A549 (cell line): ENCODE data around the gene HYOU1. TPM values are rescaled to one million over a fixed set of nuclear protein-coding genes. Genes with fewer than 3 reads are reported as not detected.

Source experiments
- ATAC-seq, 2 experiments: fragments of 200-7000 bp in 1 of 2; fragments of >200 bp in 1 of 2; cut with Nextera tagmentation in 1 of 2; cut with Tn5 transposase in 1 of 2; 3 replicates each; pipeline versions ENCODE4 v1.8.0 to v1.9.1; 2018 to 2020; ENCODE audit warnings: mild to moderate bottlenecking in 1 of 2, moderate library complexity in 1 of 2
- CTCF ChIA-PET: fragments of 300-600 bp; sonication (Branson Sonifier 250); formaldehyde crosslinking; extraction: SDS; loops from one replicate; lab custom pipeline; 2021; ENCODE audit warnings: antibody characterized with exemption, inconsistent platforms; lab: Yijun Ruan, JAX
- POLR2A ChIA-PET: fragments of 350-600 bp; formaldehyde crosslinking; extraction: SDS; loops from one replicate; lab custom pipeline; 2021; ENCODE audit warnings: antibody characterized with exemption, inconsistent platforms; lab: Yijun Ruan, JAX
- DNase-seq, 2 experiments: peaks; one replicate each; pipeline versions ENCODE4 v3.0.0 to v3.0.0-alpha.2; 2011 to 2016; ENCODE audit warnings: low read depth in 1 of 2, low spot score in 1 of 2
- FAIRE-seq: peaks from 2 replicates; lab custom pipeline; 2011; peaks lifted over from hg19 to GRCh38; lab: Jason Lieb, UNC
- H3K27ac ChIP-seq, 2 experiments: fragments of >200 bp; sonication (Bioruptor Twin); formaldehyde crosslinking; 3 replicates each; pipeline ENCODE4 v1.5.1; 2016 to 2017
- H3K4me1 ChIP-seq: fragments of >200 bp; sonication (Bioruptor Twin); formaldehyde crosslinking; 3 replicates; pipeline ENCODE4 v1.6.1; 2016
- H3K4me2 ChIP-seq: fragments of >200 bp; sonication (Bioruptor Twin); formaldehyde crosslinking; 3 replicates; pipeline ENCODE4 v1.6.1; 2016
- H3K4me3 ChIP-seq: fragments of >200 bp; sonication (Bioruptor Twin); formaldehyde crosslinking; 3 replicates; pipeline ENCODE4 v1.5.1; 2016
- H3K9me3 ChIP-seq: fragments of >200 bp; sonication (Bioruptor Twin); formaldehyde crosslinking; 3 replicates; pipeline ENCODE4 v1.6.1; 2016
- CBX2 ChIP-seq: fragments of 200-600 bp; sonication (generic); IDR thresholded peaks from 2 replicates; pipeline ENCODE4 v1.6.1; 2016; ENCODE audit warnings: low read depth, mild to moderate bottlenecking, borderline replicate concordance
- HOXB5 ChIP-seq: fragments of 250-450 bp; sonication (Bioruptor Pico); IDR thresholded peaks from 2 replicates; pipeline ENCODE4 v1.5.0; 2020; ENCODE audit warnings: mild to moderate bottlenecking, moderate library complexity
- MAFK ChIP-seq: fragments of 450-650 bp; IDR thresholded peaks from 2 replicates; pipeline ENCODE4 v1.6.1; 2014; ENCODE audit not compliant: partially characterized antibody
- PHF8 ChIP-seq: fragments of 200-600 bp; sonication (generic); IDR thresholded peaks from 2 replicates; pipeline ENCODE4 v1.6.1; 2016; ENCODE audit warnings: low read depth, mild to moderate bottlenecking, antibody characterized with exemption, moderate library complexity, borderline replicate concordance
- POLR2AphosphoS2 ChIP-seq: conservative IDR thresholded peaks from 2 replicates; pipeline ENCODE4 v1.6.1; 2012; ENCODE audit warnings: low read length, improper control_type of control experiment, inconsistent platforms
- RARB ChIP-seq: fragments of 250-450 bp; sonication (Bioruptor Pico); IDR thresholded peaks from 2 replicates; pipeline ENCODE4 v1.8.0; 2021; ENCODE audit warnings: mild to moderate bottlenecking, moderate library complexity
- RNF2 ChIP-seq: fragments of 200-600 bp; sonication (generic); IDR thresholded peaks from 2 replicates; pipeline ENCODE4 v1.6.1; 2016; ENCODE audit warnings: low read depth, mild to moderate bottlenecking, antibody characterized with exemption, moderate library complexity, borderline replicate concordance
- TFCP2L1 ChIP-seq: fragments of 250-450 bp; sonication (Bioruptor Pico); IDR thresholded peaks from 2 replicates; pipeline ENCODE4 v1.5.0; 2021; ENCODE audit warnings: mild to moderate bottlenecking
- TP53 ChIP-seq: fragments of 250-450 bp; sonication (Bioruptor Pico); IDR thresholded peaks from 2 replicates; pipeline ENCODE4 v1.5.0; 2021; ENCODE audit warnings: mild to moderate bottlenecking, moderate library complexity
- ZC3H11A ChIP-seq: fragments of 450-650 bp; IDR thresholded peaks from 2 replicates; pipeline ENCODE4 v1.6.1; 2014; ENCODE audit warnings: antibody characterized with exemption, mild to moderate bottlenecking
- ZNF302 ChIP-seq: fragments of 250-450 bp; sonication (Bioruptor Pico); IDR thresholded peaks from 2 replicates; pipeline ENCODE4 v1.9.0; 2021; ENCODE audit warnings: inconsistent platforms, mild to moderate bottlenecking, moderate library complexity
- ZSCAN20 ChIP-seq: fragments of 250-450 bp; sonication (Bioruptor Pico); IDR thresholded peaks from 2 replicates; pipeline ENCODE4 v1.8.0; 2022; ENCODE audit warnings: mild to moderate bottlenecking, moderate library complexity
- whole genome bisulfite sequencing: methylation state at CpG from one replicate; pipeline ENCODE4 v1.1.6; 2017; ENCODE audit errors: missing lambda C conversion rate; 5-methylcytosine and 5-hydroxymethylcytosine counted together
- polyA plus RNA-seq, 4 experiments: library from polyadenylated mRNA; depleted of rRNA in 3 of 4; stranded (reverse); fragments of >200 nt; fragmentation: RNase III in 1 of 4; extraction: RNeasy Plus Mini Kit Qiagen cat#74134 plus additional on column Dnase treatment in 1 of 4; gene quantifications; 2 replicates in 3 of 4; 3 replicates in 1 of 4; pipeline ENCODE4 v1.2.3, GENCODE V29; 2011 to 2017
- TF ChIP-seq, protein P1 (sequence below): fragments of 250-450 bp; sonication (Bioruptor Pico); IDR thresholded peaks from 2 replicates; pipeline ENCODE4 v1.5.0; 2021; ENCODE audit warnings: mild to moderate bottlenecking, moderate library complexity, borderline replicate concordance
- TF ChIP-seq, protein P2 (sequence below): fragments of >200 bp; sonication (Bioruptor Twin); formaldehyde crosslinking; IDR thresholded peaks from 3 replicates; pipeline ENCODE4 v1.5.1; 2016
- TF ChIP-seq, protein P3 (sequence below): IDR thresholded peaks from 2 replicates; pipeline ENCODE4 v1.6.1; 2012
- TF ChIP-seq, protein P4 (sequence below): fragments of 450-650 bp; IDR thresholded peaks from 2 replicates; pipeline ENCODE4 v1.6.1; 2014; ENCODE audit warnings: antibody characterized with exemption

The HYOU1 gene
- polyA plus RNA-seq, 2 of the 4 experiments (the other 2 are of a cell fraction) = 44.8 to 83.1 TPM

DNA sequence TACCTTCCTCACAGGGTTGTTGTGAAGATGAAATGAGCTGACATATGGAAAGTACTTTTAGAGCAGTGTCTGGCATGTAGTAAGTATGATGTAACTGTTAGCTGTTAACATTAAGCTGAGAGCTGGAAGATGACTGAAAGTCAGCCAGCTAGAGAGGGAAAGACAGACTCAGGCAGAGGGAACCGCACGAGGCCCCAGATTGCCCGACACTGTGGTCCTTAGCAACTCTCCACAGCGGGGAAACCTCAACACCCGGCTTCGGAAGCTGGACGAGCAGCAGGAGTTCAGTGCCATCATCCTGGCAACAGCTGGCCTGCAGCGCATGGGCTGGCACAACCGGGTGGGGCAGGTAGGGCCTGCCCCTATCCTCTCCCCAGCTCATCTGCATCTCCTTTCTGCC, 34.2 kb upstream of the HYOU1 start:
- POLR2A ChIA-PET = interaction anchor here (0.8 kb wide), 1 partner anchor 11 kb away, joined by 3 read pairs; the partner anchor contains the start of gene DPAGT1
- TF ChIP-seq, protein P1, sequence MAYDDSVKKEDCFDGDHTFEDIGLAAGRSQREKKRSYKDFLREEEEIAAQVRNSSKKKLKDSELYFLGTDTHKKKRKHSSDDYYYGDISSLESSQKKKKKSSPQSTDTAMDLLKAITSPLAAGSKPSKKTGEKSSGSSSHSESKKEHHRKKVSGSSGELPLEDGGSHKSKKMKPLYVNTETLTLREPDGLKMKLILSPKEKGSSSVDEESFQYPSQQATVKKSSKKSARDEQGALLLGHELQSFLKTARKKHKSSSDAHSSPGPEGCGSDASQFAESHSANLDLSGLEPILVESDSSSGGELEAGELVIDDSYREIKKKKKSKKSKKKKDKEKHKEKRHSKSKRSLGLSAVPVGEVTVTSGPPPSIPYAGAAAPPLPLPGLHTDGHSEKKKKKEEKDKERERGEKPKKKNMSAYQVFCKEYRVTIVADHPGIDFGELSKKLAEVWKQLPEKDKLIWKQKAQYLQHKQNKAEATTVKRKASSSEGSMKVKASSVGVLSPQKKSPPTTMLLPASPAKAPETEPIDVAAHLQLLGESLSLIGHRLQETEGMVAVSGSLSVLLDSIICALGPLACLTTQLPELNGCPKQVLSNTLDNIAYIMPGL (CRISPR knock-in tag) = no peak
- TF ChIP-seq, all 56 proteins: peak for 0
- FAIRE-seq (no peak), DNase-seq (no peak), ATAC-seq (no peak)
- 89% methylated on average over 9 of the region's 9 CpGs for WGBS
- H3K9me3 ChIP-seq = no peaks in the 10 kb centered on the region
- no peak overlapping the region for H3K4me3 ChIP-seq
- H3K27ac ChIP-seq = no peak overlapping the region
- peaks cover 44% of the 10 kb centered on the region for H3K4me1 ChIP-seq
- CTCF ChIA-PET = interaction anchor here (1.0 to 1.3 kb wide), 3 partner anchors 9 to 105 kb away, joined by 3 to 4 read pairs (median 3); no protein-coding TSS in a partner anchor
- H3K4me2 ChIP-seq = no peak overlapping the region

DNA sequence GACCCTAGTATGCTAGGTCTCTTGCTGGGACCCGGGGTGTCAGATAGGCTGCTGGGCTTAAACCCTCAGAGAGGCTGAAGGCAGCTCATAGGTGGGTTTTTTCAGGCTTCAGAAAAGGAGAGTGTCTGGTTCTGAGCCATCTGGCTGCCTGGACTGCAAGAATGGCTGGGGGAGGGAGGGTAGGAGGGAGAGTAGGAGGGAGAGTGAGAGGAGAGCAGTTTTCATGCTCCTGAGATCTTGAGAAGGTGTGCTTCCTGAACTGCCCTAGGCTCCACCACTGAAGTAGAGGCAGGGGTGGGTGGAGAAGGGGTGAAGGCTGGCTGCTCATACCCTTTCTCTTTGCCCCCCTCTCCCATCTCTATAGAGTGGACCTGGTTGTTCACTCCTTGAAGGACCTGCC, 32.3 kb upstream of the HYOU1 start:
- Histone ChIP-seq H3K4me3 (no peak overlapping the region), H3K27ac (no peak overlapping the region), H3K9me3 (no peaks in the 10 kb centered on the region), H3K4me1 (peaks cover 44% of the 10 kb centered on the region), H3K4me2 (no peak overlapping the region)
- FAIRE-seq (no peak), DNase-seq (no peak), ATAC-seq (no peak)
- 80% methylated on average over 1 of the region's 1 CpG for WGBS
- ChIA-PET POLR2A (no interaction called here), CTCF (no interaction called here)
- no peak for TF ChIP-seq RARB (CRISPR knock-in tag)
- no peak for TF ChIP-seq TP53 (CRISPR knock-in tag)
- no peak for TF ChIP-seq PHF8
- TF ChIP-seq POLR2AphosphoS2 = no peak
- no peak for TF ChIP-seq ZSCAN20 (CRISPR knock-in tag)
- TF ChIP-seq, protein P2, sequence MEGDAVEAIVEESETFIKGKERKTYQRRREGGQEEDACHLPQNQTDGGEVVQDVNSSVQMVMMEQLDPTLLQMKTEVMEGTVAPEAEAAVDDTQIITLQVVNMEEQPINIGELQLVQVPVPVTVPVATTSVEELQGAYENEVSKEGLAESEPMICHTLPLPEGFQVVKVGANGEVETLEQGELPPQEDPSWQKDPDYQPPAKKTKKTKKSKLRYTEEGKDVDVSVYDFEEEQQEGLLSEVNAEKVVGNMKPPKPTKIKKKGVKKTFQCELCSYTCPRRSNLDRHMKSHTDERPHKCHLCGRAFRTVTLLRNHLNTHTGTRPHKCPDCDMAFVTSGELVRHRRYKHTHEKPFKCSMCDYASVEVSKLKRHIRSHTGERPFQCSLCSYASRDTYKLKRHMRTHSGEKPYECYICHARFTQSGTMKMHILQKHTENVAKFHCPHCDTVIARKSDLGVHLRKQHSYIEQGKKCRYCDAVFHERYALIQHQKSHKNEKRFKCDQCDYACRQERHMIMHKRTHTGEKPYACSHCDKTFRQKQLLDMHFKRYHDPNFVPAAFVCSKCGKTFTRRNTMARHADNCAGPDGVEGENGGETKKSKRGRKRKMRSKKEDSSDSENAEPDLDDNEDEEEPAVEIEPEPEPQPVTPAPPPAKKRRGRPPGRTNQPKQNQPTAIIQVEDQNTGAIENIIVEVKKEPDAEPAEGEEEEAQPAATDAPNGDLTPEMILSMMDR = no peak

DNA sequence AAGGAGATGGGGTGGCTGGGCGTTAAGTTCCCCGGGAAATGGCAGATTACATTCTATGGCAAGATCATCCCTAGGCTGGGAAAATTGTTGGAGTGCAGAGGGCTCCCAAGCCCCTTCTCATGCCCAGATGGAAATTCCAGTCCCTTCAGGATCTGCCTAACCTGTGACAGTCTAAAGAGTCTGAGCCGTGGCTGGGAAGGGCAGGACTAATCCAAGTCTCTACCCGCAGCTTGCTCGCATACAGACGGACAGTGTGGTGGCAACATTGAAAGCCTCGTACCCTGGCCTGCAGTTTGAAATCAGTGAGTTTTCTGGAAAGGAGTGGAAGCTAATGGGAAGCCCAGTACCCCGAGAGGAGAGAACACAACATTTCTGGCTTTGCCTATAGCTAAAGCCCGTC, 31.4 kb upstream of the HYOU1 start:
- Histone ChIP-seq H3K4me2 (no peak overlapping the region), H3K27ac (no peak overlapping the region), H3K4me1 (peaks cover 43% of the 10 kb centered on the region), H3K4me3 (no peak overlapping the region), H3K9me3 (no peaks in the 10 kb centered on the region)
- TF ChIP-seq, protein P3, sequence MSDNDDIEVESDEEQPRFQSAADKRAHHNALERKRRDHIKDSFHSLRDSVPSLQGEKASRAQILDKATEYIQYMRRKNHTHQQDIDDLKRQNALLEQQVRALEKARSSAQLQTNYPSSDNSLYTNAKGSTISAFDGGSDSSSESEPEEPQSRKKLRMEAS = no peak
- TF ChIP-seq CBX2 = no peak
- TF ChIP-seq ZNF302 (CRISPR knock-in tag) = no peak
- TF ChIP-seq MAFK = no peak
- TF ChIP-seq TFCP2L1 (CRISPR knock-in tag) = no peak
- no peak for TF ChIP-seq RNF2
- no peak for TF ChIP-seq RARB (CRISPR knock-in tag)
- no peak for TF ChIP-seq ZC3H11A
- no peak for TF ChIP-seq HOXB5 (CRISPR knock-in tag)
- TF ChIP-seq, protein P4, sequence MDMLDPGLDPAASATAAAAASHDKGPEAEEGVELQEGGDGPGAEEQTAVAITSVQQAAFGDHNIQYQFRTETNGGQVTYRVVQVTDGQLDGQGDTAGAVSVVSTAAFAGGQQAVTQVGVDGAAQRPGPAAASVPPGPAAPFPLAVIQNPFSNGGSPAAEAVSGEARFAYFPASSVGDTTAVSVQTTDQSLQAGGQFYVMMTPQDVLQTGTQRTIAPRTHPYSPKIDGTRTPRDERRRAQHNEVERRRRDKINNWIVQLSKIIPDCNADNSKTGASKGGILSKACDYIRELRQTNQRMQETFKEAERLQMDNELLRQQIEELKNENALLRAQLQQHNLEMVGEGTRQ = no peak
- DNase-seq (no peak), FAIRE-seq (no peak), ATAC-seq (no peak)
- CTCF ChIA-PET = no interaction called here
- POLR2A ChIA-PET = no interaction called here
- WGBS = 94% methylated on average over 9 of the region's 9 CpGs
